Panc1 (cell line): ENCODE data around the gene LIN7C. TPM values are rescaled to one million over a fixed set of nuclear protein-coding genes. Genes with fewer than 3 reads are reported as not detected.
A peak's percentile ranks its signal among the peaks of the same experiment; 100 is the strongest.

ENCODE experiments used
- ATAC-seq: fragments of 200-7000 bp; cut with Tn5 transposase; 2 replicates; pipeline ENCODE4 v1.9.1; 2020; ENCODE audit warnings: mild to moderate bottlenecking, moderate library complexity
- BruUV-seq: library from RNA; stranded (reverse); fragments of 400-500 nt; replicated peaks from 2 replicates; lab custom pipeline; 2021; lab: Mats Ljungman, UMichigan
- CTCF ChIA-PET: fragments of 300-600 bp; sonication (Branson Sonifier 250); formaldehyde crosslinking; loops from one replicate; lab custom pipeline; 2022; ENCODE audit warnings: antibody characterized with exemption; lab: Charles Lee
- POLR2A ChIA-PET: fragments of 300-600 bp; sonication (Branson Sonifier 250); formaldehyde crosslinking; loops from one replicate; lab custom pipeline; 2022; ENCODE audit warnings: antibody characterized with exemption; lab: Charles Lee
- DNase-seq: peaks from one replicate; pipeline ENCODE4 v3.0.0-alpha.2; 2010; ENCODE audit warnings: low read depth, low spot score
- H3K27ac ChIP-seq: 2 replicates; pipeline ENCODE4 v1.5.1; 2011; ENCODE audit warnings: mild to moderate bottlenecking, low read length, inconsistent platforms
- H3K27me3 ChIP-seq: fragments of 200-500 bp; sonication (Bioruptor generic); 2 replicates; pipeline ENCODE4 v1.6.0; 2014; ENCODE audit warnings: low read length, inconsistent platforms; ENCODE audit not compliant: control insufficient read depth, insufficient read depth
- H3K36me3 ChIP-seq: fragments of 200-500 bp; sonication (Bioruptor generic); 2 replicates; pipeline ENCODE4 v1.5.1; 2014; ENCODE audit warnings: inconsistent platforms, mild to moderate bottlenecking, low read length, moderate library complexity; ENCODE audit not compliant: control insufficient read depth, insufficient read depth
- H3K4me1 ChIP-seq: 2 replicates; pipeline ENCODE4 v1.5.1; 2011; ENCODE audit warnings: inconsistent platforms, mild to moderate bottlenecking, low read length, moderate library complexity; ENCODE audit not compliant: control insufficient read depth, insufficient read depth
- H3K4me3 ChIP-seq, 2 experiments: 2 replicates each; pipeline ENCODE4 v1.5.1; 2011 to 2012; ENCODE audit warnings: low read depth in 2 of 2, low read length in 2 of 2, mild to moderate bottlenecking in 2 of 2, inconsistent platforms in 1 of 2, moderate library complexity in 1 of 2
- H3K9me3 ChIP-seq: fragments of 200-500 bp; sonication (Bioruptor generic); 2 replicates; pipeline ENCODE4 v1.5.1; 2014; ENCODE audit warnings: low read depth, mild to moderate bottlenecking, inconsistent platforms, low read length, moderate library complexity; ENCODE audit not compliant: control insufficient read depth, insufficient read depth
- POLR2AphosphoS5 ChIP-seq: IDR thresholded peaks from 2 replicates; pipeline ENCODE4 v1.6.1; 2012; ENCODE audit warnings: mild to moderate bottlenecking, low read depth, low read length, moderate library complexity
- SIN3A ChIP-seq: IDR thresholded peaks from 2 replicates; pipeline ENCODE4 v1.6.1; 2012; ENCODE audit warnings: low read depth, mild to moderate bottlenecking, low read length, moderate library complexity, borderline replicate concordance; ENCODE audit not compliant: insufficient read depth
- TCF7L2 ChIP-seq: IDR thresholded peaks from 2 replicates; pipeline ENCODE4 v1.6.1; 2011; ENCODE audit warnings: mild to moderate bottlenecking, low read depth, low read length, inconsistent platforms
- in situ Hi-C: cut with HindIII; loops from 2 replicates; pipeline ENCODE4 v1.10.0; 2016; ENCODE audit warnings: low sequenced_read_pairs, low pct_unique_long_range_greater_than_20kb
- intact Hi-C: fragments of 100-400 bp; cut with micrococcal nuclease; formaldehyde crosslinking; loops from one replicate; pipeline ENCODE4 v1.10.0; 2022; ENCODE audit not compliant: unreplicated experiment
- total RNA-seq: library from RNA; stranded (reverse); gene quantifications from one replicate; pipeline ENCODE4 v1.2.1, GENCODE V29; 2021; ENCODE audit not compliant: unreplicated experiment
- TF ChIP-seq, protein P1 (sequence below), 2 experiments: IDR thresholded peaks; 2 replicates each; pipeline ENCODE4 v1.6.1; 2011 to 2012; ENCODE audit warnings: low read depth in 2 of 2, control low read depth in 1 of 2, low read length in 1 of 2, mild to moderate bottlenecking in 1 of 2, moderate library complexity in 1 of 2; ENCODE audit not compliant: insufficient read depth in 1 of 2
- TF ChIP-seq, protein P2 (sequence below): fragments of 450-650 bp; IDR thresholded peaks from 2 replicates; pipeline ENCODE4 v1.5.1; 2017; ENCODE audit warnings: mild to moderate bottlenecking

LIN7C gene
- total RNA-seq, 1 experiment from 2014 or later, result 44.2 TPM

DNA sequence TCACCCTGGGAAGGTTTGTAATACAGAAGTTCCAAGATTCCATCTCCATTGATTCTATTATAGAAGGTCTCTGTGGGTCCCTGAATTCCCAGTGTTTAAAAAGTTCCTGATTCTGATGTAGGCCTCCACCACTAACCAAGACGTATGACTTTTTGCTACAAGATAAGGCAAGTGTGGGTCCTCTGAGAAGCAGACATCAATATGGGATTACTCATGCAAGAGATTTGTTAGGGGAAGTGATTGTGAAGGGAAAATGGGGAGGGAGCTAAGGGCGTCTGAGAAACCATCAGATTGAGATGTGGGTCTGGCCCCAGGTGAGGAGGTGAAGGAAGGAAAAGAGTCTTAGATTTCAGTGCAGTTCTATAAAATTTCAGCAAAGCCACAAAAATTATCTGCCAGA lies 23.8 kb downstream of the LIN7C start:
- POLR2A ChIA-PET, result interaction anchor here (0.6 kb wide), 2 partner anchors 20 to 344 kb away, joined by 3 read pairs; no protein-coding TSS in a partner anchor
- Histone ChIP-seq H3K4me1 (peaks cover 6% of the 10 kb centered on the region; the same call in 1 of the 2 replicates), H3K27ac (peak overlapping the region; percentile 37; the same call in 1 of the 2 replicates), H3K9me3 (no peaks in the 10 kb centered on the region), H3K27me3 (no peaks in the 10 kb centered on the region), H3K36me3 (no peaks in the 10 kb centered on the region), H3K4me3 (no peak overlapping the region)
- TF ChIP-seq POLR2AphosphoS5 (no peak), SIN3A (no peak), TCF7L2 (no peak)
- TF ChIP-seq, protein P1, sequence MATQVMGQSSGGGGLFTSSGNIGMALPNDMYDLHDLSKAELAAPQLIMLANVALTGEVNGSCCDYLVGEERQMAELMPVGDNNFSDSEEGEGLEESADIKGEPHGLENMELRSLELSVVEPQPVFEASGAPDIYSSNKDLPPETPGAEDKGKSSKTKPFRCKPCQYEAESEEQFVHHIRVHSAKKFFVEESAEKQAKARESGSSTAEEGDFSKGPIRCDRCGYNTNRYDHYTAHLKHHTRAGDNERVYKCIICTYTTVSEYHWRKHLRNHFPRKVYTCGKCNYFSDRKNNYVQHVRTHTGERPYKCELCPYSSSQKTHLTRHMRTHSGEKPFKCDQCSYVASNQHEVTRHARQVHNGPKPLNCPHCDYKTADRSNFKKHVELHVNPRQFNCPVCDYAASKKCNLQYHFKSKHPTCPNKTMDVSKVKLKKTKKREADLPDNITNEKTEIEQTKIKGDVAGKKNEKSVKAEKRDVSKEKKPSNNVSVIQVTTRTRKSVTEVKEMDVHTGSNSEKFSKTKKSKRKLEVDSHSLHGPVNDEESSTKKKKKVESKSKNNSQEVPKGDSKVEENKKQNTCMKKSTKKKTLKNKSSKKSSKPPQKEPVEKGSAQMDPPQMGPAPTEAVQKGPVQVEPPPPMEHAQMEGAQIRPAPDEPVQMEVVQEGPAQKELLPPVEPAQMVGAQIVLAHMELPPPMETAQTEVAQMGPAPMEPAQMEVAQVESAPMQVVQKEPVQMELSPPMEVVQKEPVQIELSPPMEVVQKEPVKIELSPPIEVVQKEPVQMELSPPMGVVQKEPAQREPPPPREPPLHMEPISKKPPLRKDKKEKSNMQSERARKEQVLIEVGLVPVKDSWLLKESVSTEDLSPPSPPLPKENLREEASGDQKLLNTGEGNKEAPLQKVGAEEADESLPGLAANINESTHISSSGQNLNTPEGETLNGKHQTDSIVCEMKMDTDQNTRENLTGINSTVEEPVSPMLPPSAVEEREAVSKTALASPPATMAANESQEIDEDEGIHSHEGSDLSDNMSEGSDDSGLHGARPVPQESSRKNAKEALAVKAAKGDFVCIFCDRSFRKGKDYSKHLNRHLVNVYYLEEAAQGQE (IDR thresholded peaks at IDR 0.05; ENCODE audit: insufficient read depth in 1 of 2, low read depth in 2 of 2, low read length in 1 of 2), result no peak
- TF ChIP-seq, protein P2, sequence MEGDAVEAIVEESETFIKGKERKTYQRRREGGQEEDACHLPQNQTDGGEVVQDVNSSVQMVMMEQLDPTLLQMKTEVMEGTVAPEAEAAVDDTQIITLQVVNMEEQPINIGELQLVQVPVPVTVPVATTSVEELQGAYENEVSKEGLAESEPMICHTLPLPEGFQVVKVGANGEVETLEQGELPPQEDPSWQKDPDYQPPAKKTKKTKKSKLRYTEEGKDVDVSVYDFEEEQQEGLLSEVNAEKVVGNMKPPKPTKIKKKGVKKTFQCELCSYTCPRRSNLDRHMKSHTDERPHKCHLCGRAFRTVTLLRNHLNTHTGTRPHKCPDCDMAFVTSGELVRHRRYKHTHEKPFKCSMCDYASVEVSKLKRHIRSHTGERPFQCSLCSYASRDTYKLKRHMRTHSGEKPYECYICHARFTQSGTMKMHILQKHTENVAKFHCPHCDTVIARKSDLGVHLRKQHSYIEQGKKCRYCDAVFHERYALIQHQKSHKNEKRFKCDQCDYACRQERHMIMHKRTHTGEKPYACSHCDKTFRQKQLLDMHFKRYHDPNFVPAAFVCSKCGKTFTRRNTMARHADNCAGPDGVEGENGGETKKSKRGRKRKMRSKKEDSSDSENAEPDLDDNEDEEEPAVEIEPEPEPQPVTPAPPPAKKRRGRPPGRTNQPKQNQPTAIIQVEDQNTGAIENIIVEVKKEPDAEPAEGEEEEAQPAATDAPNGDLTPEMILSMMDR, result no peak
- DNase-seq, result no peak
- CTCF ChIA-PET, result no interaction called here
- no peak for ATAC-seq
- no TSS peak for BruUV-seq
- intact Hi-C loops, result no loop called here
- in situ Hi-C loops, result no loop called here

DNA sequence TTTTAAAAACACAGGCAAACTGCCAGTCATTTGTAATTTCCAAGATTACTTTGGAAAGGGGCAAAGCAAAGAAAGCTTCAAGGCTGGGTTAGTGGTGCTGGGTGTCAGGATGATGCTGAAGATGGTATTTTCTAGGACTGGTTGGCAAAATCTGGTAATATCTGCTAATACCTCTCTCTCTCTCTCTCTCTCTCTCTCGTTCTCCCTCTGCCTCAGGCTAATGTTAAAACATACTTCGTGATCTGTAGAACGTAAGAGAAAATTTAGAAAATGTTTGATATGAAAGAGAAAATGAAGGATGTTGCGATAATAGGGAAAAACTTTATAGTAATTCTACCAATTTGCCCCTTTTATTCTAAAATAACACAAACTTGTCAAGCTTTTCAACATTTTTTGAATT lies 24.6 kb downstream of the LIN7C start:
- ChIA-PET POLR2A (no interaction called here), CTCF (interaction anchor here (0.7 kb wide), 1 partner anchor 174 kb away, joined by 5 read pairs; no protein-coding TSS in a partner anchor)
- TF ChIP-seq, protein P1 (IDR thresholded peaks at IDR 0.05; ENCODE audit: insufficient read depth in 1 of 2, low read depth in 2 of 2, low read length in 1 of 2), result no peak
- TF ChIP-seq SIN3A, result no peak
- no peak for TF ChIP-seq TCF7L2
- no peak for TF ChIP-seq POLR2AphosphoS5
- TF ChIP-seq, protein P2, result no peak
- Histone ChIP-seq H3K4me1 (peaks cover 11% of the 10 kb centered on the region; the same call in 1 of the 2 replicates), H3K27me3 (no peaks in the 10 kb centered on the region), H3K36me3 (no peaks in the 10 kb centered on the region), H3K4me3 (no peak overlapping the region), H3K9me3 (no peaks in the 10 kb centered on the region), H3K27ac (peak overlapping the region; percentile 3; the same call in 1 of the 2 replicates)
- no peak for ATAC-seq
- intact Hi-C loops (no loop called here), in situ Hi-C loops (no loop called here)
- BruUV-seq, result no TSS peak
- DNase-seq, result no peak
